ENCODE results near the gene ALDOA. TPM values are rescaled to one million over a fixed set of nuclear protein-coding genes. Genes with fewer than 3 reads are reported as not detected.

The ALDOA gene
- total and polyA plus RNA-seq, 10 of the 15 experiments (the other 5 are each of a cell fraction or from before 2014, with no cell fraction given): 218 to 2,339 (median 1,095) TPM

- ChIA-PET SMC1A (ENCODE audit: uncharacterized antibody, unreplicated experiment) (interaction anchor here (1.3 kb wide), 1 partner anchor 24 kb away, joined by 4 read pairs; no protein-coding TSS in a partner anchor), RAD21 (ENCODE audit: unreplicated experiment) (interaction anchor here (1.9 to 2.7 kb wide), 2 partner anchors 12 to 18 kb away, joined by 6 to 9 read pairs; no protein-coding TSS in a partner anchor), POLR2A (interaction anchor here (0.5 to 0.6 kb wide), 2 partner anchors 26 to 927 kb away, joined by 4 to 5 read pairs; no protein-coding TSS in a partner anchor), CTCF (interaction anchor here (0.6 to 2.2 kb wide), 6 partner anchors 12 to 183 kb away, joined by 3 to 19 read pairs (median 6); partner anchors contain the start of gene SEZ6L2)
- H3K4me3 ChIP-seq: no peak within 1 kb of the TSS
- H2AFZ ChIP-seq (ENCODE audit: control insufficient read depth, low read depth, low read length): no peak within 1 kb of the TSS
- no peak within 1 kb of the TSS for H3K27ac ChIP-seq (ENCODE audit: control insufficient read depth, insufficient read depth)
- H4K20me1 ChIP-seq (ENCODE audit: control insufficient read depth, insufficient read depth): no peaks in the 10 kb centered on the region; the same call in 1 of the 2 replicates
- WGBS (ENCODE audit: insufficient coverage, insufficient replicate concordance, low lambda C conversion rate, missing lambda C conversion rate): 15% methylated on average over 4 of the region's 27 CpGs
- in situ Hi-C loops (cut with MboI) (no loop called here), intact Hi-C loops (cut with micrococcal nuclease; ENCODE audit: unreplicated experiment) (no loop called here)
- DNase-seq (ENCODE audit: low read depth, low spot score) (no peak), ATAC-seq (no peak), FAIRE-seq (no peak)
- H3K9ac ChIP-seq (ENCODE audit: control insufficient read depth, insufficient read depth, low read length): no peak within 1 kb of the TSS
- peaks cover 6 to 14% of the 10 kb centered on the region in 2 experiments; a peak in 3 of 4 replicates for H3K27me3 ChIP-seq (replicated peaks in 1 of 2; ENCODE audit: control insufficient read depth in 2 of 2, insufficient read depth in 2 of 2, low read length in 1 of 2)
- TF ChIP-seq NBN (IDR thresholded peaks at IDR 0.05) (no peak), LARP7 (IDR thresholded peaks at IDR 0.05) (no peak), SMAD1 (IDR thresholded peaks at IDR 0.05; ENCODE audit: low read depth, partially characterized antibody) (no peak), SMAD5 (IDR thresholded peaks at IDR 0.05; ENCODE audit: low read depth) (no peak), TBL1XR1 (IDR thresholded peaks at IDR 0.05; ENCODE audit: low read depth, low read length) (no peak)
- H3K4me2 ChIP-seq (ENCODE audit: control insufficient read depth, insufficient read depth): no peak within 1 kb of the TSS
- BruUV-seq (replicated peaks): no TSS peak
- no peaks in the 10 kb centered on the region for H3K9me3 ChIP-seq (replicated peaks; ENCODE audit: control insufficient read depth, insufficient read depth, low read length)
- H3K79me2 ChIP-seq (ENCODE audit: control insufficient read depth, insufficient read depth, low read length): no peaks in the 10 kb centered on the region
- H3K36me3 ChIP-seq (ENCODE audit: control insufficient read depth in 2 of 2, insufficient read depth in 2 of 2, low read length in 1 of 2): no peaks in the 10 kb centered on the region
- H3K4me1 ChIP-seq (ENCODE audit: control insufficient read depth, insufficient read depth, low read length): peaks cover 13% of the 10 kb centered on the region
Measured at GRCh38 chr16:30030841-30031413, 34.6 kb upstream of the ALDOA start, which contains the start of gene TLCD3B. TSS of gene TLCD3B (minus strand) at chr16:30031271. CDS start at chr16:30030527, 744 bp downstream.

GRCh38 chr16:30031477-30031918 is 34.1 kb upstream of the ALDOA start:
- intact Hi-C loops (cut with micrococcal nuclease; ENCODE audit: unreplicated experiment) (no loop called here), in situ Hi-C loops (cut with MboI) (no loop called here)
- POLR2A ChIA-PET: no interaction called here
- peaks cover 13% of the 10 kb centered on the region for H3K4me1 ChIP-seq (ENCODE audit: control insufficient read depth, insufficient read depth, low read length)
- WGBS (ENCODE audit: insufficient coverage, insufficient replicate concordance, low lambda C conversion rate, missing lambda C conversion rate): 32% methylated on average over 11 of the region's 11 CpGs
- ATAC-seq (no peak), DNase-seq (ENCODE audit: low read depth, low spot score) (no peak), FAIRE-seq (no peak)
- CTCF ChIA-PET: interaction anchor here (0.7 to 2.3 kb wide), 24 partner anchors 9 to 331 kb away, joined by 3 to 21 read pairs (median 5); partner anchors contain the start of genes ALDOA, C16orf92, HIRIP3 and INO80E
- no peaks in the 10 kb centered on the region for H3K36me3 ChIP-seq (ENCODE audit: control insufficient read depth in 2 of 2, insufficient read depth in 2 of 2, low read length in 1 of 2)
- no peak overlapping the region for H3K27ac ChIP-seq (ENCODE audit: control insufficient read depth, insufficient read depth)
- no peak overlapping the region for H3K4me2 ChIP-seq (ENCODE audit: control insufficient read depth, insufficient read depth)
- peaks cover 6 to 14% of the 10 kb centered on the region in 2 experiments; a peak in 3 of 4 replicates for H3K27me3 ChIP-seq (replicated peaks in 1 of 2; ENCODE audit: control insufficient read depth in 2 of 2, insufficient read depth in 2 of 2, low read length in 1 of 2)
- H3K9ac ChIP-seq (ENCODE audit: control insufficient read depth, insufficient read depth, low read length): no peak overlapping the region
- RAD21 ChIA-PET (ENCODE audit: unreplicated experiment): interaction anchor here (1.0 to 2.7 kb wide), 9 partner anchors 12 to 224 kb away, joined by 3 to 12 read pairs (median 6); partner anchors contain the start of genes ALDOA and ASPHD1
- SMC1A ChIA-PET (ENCODE audit: uncharacterized antibody, unreplicated experiment): interaction anchor here (1.0 to 1.4 kb wide), 5 partner anchors 24 to 183 kb away, joined by 3 to 4 read pairs (median 3); no protein-coding TSS in a partner anchor
- no peaks in the 10 kb centered on the region for H3K79me2 ChIP-seq (ENCODE audit: control insufficient read depth, insufficient read depth, low read length)
- H3K9me3 ChIP-seq (replicated peaks; ENCODE audit: control insufficient read depth, insufficient read depth, low read length): no peaks in the 10 kb centered on the region
- no TSS peak for BruUV-seq (replicated peaks)
- H4K20me1 ChIP-seq (ENCODE audit: control insufficient read depth, insufficient read depth): no peaks in the 10 kb centered on the region
- H3K4me3 ChIP-seq: no peak overlapping the region
- no peak overlapping the region for H2AFZ ChIP-seq (ENCODE audit: control insufficient read depth, low read depth, low read length)
- TF ChIP-seq ATF3 (IDR thresholded peaks at IDR 0.05; ENCODE audit: borderline replicate concordance, extremely low read depth, low read depth, low read length): no peak
- no peak for TF ChIP-seq TCF3 (IDR thresholded peaks at IDR 0.05; ENCODE audit: borderline replicate concordance, insufficient read depth, low read depth, low read length)
- no peak for TF ChIP-seq HCFC1 (IDR thresholded peaks at IDR 0.05; ENCODE audit: low read length)
- TF ChIP-seq ZNF622 (IDR thresholded peaks at IDR 0.05): no peak
- no peak for TF ChIP-seq REST (IDR thresholded peaks at IDR 0.05; ENCODE audit: low read depth, low read length)
- TF ChIP-seq SP1 (IDR thresholded peaks at IDR 0.05; ENCODE audit: low read depth, low read length): no peak
- no peak for TF ChIP-seq TARDBP (IDR thresholded peaks at IDR 0.05; ENCODE audit: borderline replicate concordance)
- no peak for TF ChIP-seq ZNF207 (IDR thresholded peaks at IDR 0.05; ENCODE audit: borderline replicate concordance)

Measured in GM12878 (cell line).